ENCODE data around the gene MGA. TPM values are rescaled to one million over a fixed set of nuclear protein-coding genes. Genes with fewer than 3 reads are reported as not detected.

Gene MGA
- total and polyA plus RNA-seq, 2 experiments from 2014 or later = 42.6 to 58.9 TPM

DNA sequence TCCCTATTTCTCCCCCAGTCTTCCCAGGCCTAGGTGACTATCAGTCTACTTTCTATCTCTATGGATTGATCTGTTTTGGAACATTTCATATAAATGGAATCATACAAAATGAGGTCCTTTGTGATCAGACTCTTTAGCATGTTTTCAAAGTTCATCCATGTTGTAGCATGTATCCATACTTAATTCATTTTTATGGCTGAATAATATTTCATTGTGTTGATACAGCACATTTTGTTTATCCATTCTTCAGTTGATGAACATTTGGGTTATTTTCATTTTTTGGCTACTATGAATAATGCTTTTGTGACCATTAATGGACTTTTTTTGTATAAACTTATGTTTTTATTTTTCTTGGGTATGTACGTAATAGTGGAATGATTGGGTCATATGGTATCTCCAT is 19.2 kb upstream of the MGA start:
- Mint-ChIP-seq H3K4me3 (no peak overlapping the region), H3K27me3 (ENCODE audit: insufficient read depth, low read depth, poor library complexity) (peaks cover 2% of the 10 kb centered on the region), H3K4me1 (no peaks in the 10 kb centered on the region), H3K9me3 (no peaks in the 10 kb centered on the region), H3K27ac (no peak overlapping the region), H3K36me3 (ENCODE audit: low read depth) (no peaks in the 10 kb centered on the region)
- Histone ChIP-seq H3K4me1 (ENCODE audit: insufficient read depth) (no peaks in the 10 kb centered on the region), H3K27ac (ENCODE audit: low read depth) (no peak overlapping the region), H3K4me2 (no peak overlapping the region), H3K27me3 (ENCODE audit: insufficient read depth) (no peaks in the 10 kb centered on the region), H3K9me2 (ENCODE audit: insufficient read depth) (no peaks in the 10 kb centered on the region), H2AFZ (no peak overlapping the region), H3K4me3 (no peak overlapping the region), H4K20me1 (replicated peaks; ENCODE audit: insufficient read depth) (peaks cover 3% of the 10 kb centered on the region; the same call in 1 of the 2 replicates), H3K36me3 (ENCODE audit: insufficient read depth) (no peaks in the 10 kb centered on the region), H3F3A (replicated peaks; ENCODE audit: low read depth) (0 out of 2 replicates have a peak, but pooled peaks cover 5% of the 10 kb centered on the region), H3K79me2 (replicated peaks; ENCODE audit: insufficient read depth) (peaks cover 64% of the 10 kb centered on the region)
- DNase-seq (ENCODE audit: low spot score) = no peak
- TF ChIP-seq ZNF114 (CRISPR knock-in tag; IDR thresholded peaks at IDR 0.05) (no peak), CTCF (conservative IDR thresholded peaks at IDR 0.05; ENCODE audit: low read depth in 2 of 2) (no peak), EZH2 (IDR thresholded peaks at IDR 0.05; ENCODE audit: low read depth, unreplicated experiment) (no peak), JUNB (IDR thresholded peaks at IDR 0.05; ENCODE audit: unreplicated experiment) (no peak), NANOG (IDR thresholded peaks at IDR 0.05; ENCODE audit: borderline replicate concordance) (no peak), STAT1 (IDR thresholded peaks at IDR 0.05; ENCODE audit: unreplicated experiment) (no peak), CREB1 (CRISPR knock-in tag; IDR thresholded peaks at IDR 0.05; ENCODE audit: low read depth) (no peak), ZNF462 (CRISPR knock-in tag; IDR thresholded peaks at IDR 0.05) (no peak), EZH2phosphoT487 (IDR thresholded peaks at IDR 0.05; ENCODE audit: unreplicated experiment) (no peak), ZNF331 (CRISPR knock-in tag; IDR thresholded peaks at IDR 0.05; ENCODE audit: low read depth) (no peak), POLR2AphosphoS5 (IDR thresholded peaks at IDR 0.05; ENCODE audit: low read depth) (no peak), ETS1 (IDR thresholded peaks at IDR 0.05) (no peak)
- TF ChIP-seq, protein P1, sequence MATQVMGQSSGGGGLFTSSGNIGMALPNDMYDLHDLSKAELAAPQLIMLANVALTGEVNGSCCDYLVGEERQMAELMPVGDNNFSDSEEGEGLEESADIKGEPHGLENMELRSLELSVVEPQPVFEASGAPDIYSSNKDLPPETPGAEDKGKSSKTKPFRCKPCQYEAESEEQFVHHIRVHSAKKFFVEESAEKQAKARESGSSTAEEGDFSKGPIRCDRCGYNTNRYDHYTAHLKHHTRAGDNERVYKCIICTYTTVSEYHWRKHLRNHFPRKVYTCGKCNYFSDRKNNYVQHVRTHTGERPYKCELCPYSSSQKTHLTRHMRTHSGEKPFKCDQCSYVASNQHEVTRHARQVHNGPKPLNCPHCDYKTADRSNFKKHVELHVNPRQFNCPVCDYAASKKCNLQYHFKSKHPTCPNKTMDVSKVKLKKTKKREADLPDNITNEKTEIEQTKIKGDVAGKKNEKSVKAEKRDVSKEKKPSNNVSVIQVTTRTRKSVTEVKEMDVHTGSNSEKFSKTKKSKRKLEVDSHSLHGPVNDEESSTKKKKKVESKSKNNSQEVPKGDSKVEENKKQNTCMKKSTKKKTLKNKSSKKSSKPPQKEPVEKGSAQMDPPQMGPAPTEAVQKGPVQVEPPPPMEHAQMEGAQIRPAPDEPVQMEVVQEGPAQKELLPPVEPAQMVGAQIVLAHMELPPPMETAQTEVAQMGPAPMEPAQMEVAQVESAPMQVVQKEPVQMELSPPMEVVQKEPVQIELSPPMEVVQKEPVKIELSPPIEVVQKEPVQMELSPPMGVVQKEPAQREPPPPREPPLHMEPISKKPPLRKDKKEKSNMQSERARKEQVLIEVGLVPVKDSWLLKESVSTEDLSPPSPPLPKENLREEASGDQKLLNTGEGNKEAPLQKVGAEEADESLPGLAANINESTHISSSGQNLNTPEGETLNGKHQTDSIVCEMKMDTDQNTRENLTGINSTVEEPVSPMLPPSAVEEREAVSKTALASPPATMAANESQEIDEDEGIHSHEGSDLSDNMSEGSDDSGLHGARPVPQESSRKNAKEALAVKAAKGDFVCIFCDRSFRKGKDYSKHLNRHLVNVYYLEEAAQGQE (IDR thresholded peaks at IDR 0.05; ENCODE audit: unreplicated experiment) = no peak
- ATAC-seq = no peak
